MCF 10A (cell line): ENCODE measurements around the gene ZNF384. TPM values are rescaled to one million over a fixed set of nuclear protein-coding genes. Genes with fewer than 3 reads are reported as not detected.

Source experiments
- BruUV-seq: library from RNA; stranded (reverse); fragments of 400-500 nt; replicated peaks from 2 replicates; lab custom pipeline; 2021; lab: Mats Ljungman, UMichigan
- CTCF ChIA-PET: fragments of 300-600 bp; sonication (Branson Sonifier 250); formaldehyde crosslinking; extraction: SDS; loops from one replicate; lab custom pipeline; 2021; ENCODE audit warnings: antibody characterized with exemption, inconsistent platforms; lab: Yijun Ruan, JAX
- POLR2A ChIA-PET: fragments of 300-600, 350-650 bp; sonication (Branson Sonifier 250); formaldehyde crosslinking; extraction: SDS; loops from one replicate; lab custom pipeline; 2020; ENCODE audit warnings: antibody characterized with exemption, inconsistent platforms; lab: Yijun Ruan, JAX
- DNase-seq: peaks from one replicate; pipeline ENCODE4 v3.0.0-alpha.2; 2018; ENCODE audit not compliant: unreplicated experiment
- H3K27ac Mint-ChIP-seq: one replicate; pipeline ENCODE4 v1.8.0; 2022; ENCODE audit warnings: mild to moderate bottlenecking, low read depth, mixed read lengths; ENCODE audit not compliant: unreplicated experiment
- H3K27me3 Mint-ChIP-seq: one replicate; pipeline ENCODE4 v1.8.0; 2022; ENCODE audit warnings: mixed read lengths; ENCODE audit not compliant: insufficient read depth, unreplicated experiment
- H3K36me3 Mint-ChIP-seq: one replicate; pipeline ENCODE4 v1.8.0; 2022; ENCODE audit warnings: mild to moderate bottlenecking, moderate library complexity, mixed read lengths; ENCODE audit not compliant: insufficient read depth, unreplicated experiment
- H3K4me1 Mint-ChIP-seq: one replicate; pipeline ENCODE4 v1.8.0; 2022; ENCODE audit warnings: mixed read lengths; ENCODE audit not compliant: insufficient read depth, unreplicated experiment
- H3K4me3 Mint-ChIP-seq: one replicate; pipeline ENCODE4 v1.8.0; 2022; ENCODE audit warnings: mild to moderate bottlenecking, moderate library complexity, mixed read lengths; ENCODE audit not compliant: unreplicated experiment
- H3K9me3 Mint-ChIP-seq: one replicate; pipeline ENCODE4 v1.8.0; 2022; ENCODE audit warnings: mixed read lengths; ENCODE audit not compliant: unreplicated experiment
- CTCF ChIP-seq: fragments of 200-600 bp; IDR thresholded peaks from one replicate; pipeline ENCODE4 v1.8.0; 2022; ENCODE audit warnings: antibody characterized with exemption, mild to moderate bottlenecking; ENCODE audit not compliant: unreplicated experiment
- intact Hi-C: fragments of 100-400 bp; cut with micrococcal nuclease; formaldehyde crosslinking; loops from 2 replicates; pipeline ENCODE4 v1.14.1; 2022
- total RNA-seq: library from RNA; stranded (reverse); gene quantifications from 2 replicates; pipeline ENCODE4 v1.2.3, GENCODE V29; 2022

ZNF384 gene
- total RNA-seq, 1 experiment from 2014 or later, result 62.8 TPM

GRCh38 chr12:6627616-6628015 lies 61.6 kb downstream of the ZNF384 start:
- no peak overlapping the region for H3K27ac Mint-ChIP-seq
- no peak for DNase-seq
- no peaks in the 10 kb centered on the region for H3K27me3 Mint-ChIP-seq
- ChIA-PET POLR2A (interaction anchor here (0.8 kb wide), 1 partner anchor 19 kb away, joined by 3 read pairs; no protein-coding TSS in a partner anchor), CTCF (interaction anchor here (0.6 to 1.3 kb wide), 3 partner anchors 10 to 36 kb away, joined by 3 to 5 read pairs (median 3); no protein-coding TSS in a partner anchor)
- TF ChIP-seq CTCF, result no peak
- intact Hi-C loops, result no loop called here
- H3K36me3 Mint-ChIP-seq, result no peaks in the 10 kb centered on the region
- no peaks in the 10 kb centered on the region for H3K9me3 Mint-ChIP-seq
- no peak overlapping the region for H3K4me3 Mint-ChIP-seq
- no TSS peak for BruUV-seq
- H3K4me1 Mint-ChIP-seq, result peaks cover 6% of the 10 kb centered on the region

DNA sequence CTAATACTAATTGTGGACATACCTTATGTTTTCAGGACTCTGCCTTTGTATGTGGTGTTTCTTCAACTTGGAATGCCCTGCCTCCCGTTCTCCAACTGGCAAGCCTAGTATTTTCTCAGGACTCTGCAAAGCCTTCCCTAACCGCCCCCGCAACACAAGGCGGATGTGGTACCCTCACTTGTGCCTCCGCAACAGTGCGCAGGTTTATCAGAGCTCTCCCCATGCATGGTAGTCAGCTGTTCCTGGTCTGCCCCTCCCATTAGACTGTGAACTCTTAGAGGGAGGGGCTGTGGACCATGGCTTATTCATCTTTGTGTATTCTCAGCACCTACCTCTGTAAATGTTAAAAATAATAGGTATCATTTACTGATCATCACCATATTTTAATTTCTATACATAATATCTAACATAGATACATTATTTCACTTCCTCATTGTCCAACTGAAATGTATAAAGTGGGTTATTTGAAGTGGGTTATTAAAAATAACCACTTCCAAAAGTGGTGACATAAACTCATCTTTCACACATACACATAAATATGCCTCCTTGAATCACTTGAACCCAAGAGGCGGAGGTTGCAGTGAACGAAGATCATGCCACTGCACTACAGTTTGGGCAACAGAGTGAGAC lies 62.4 kb downstream of the ZNF384 start:
- H3K4me1 Mint-ChIP-seq, result peaks cover 6% of the 10 kb centered on the region
- CTCF ChIA-PET, result no interaction called here
- H3K4me3 Mint-ChIP-seq, result no peak overlapping the region
- BruUV-seq, result no TSS peak
- H3K9me3 Mint-ChIP-seq, result no peaks in the 10 kb centered on the region
- H3K36me3 Mint-ChIP-seq, result no peaks in the 10 kb centered on the region
- intact Hi-C loops, result no loop called here
- no peak overlapping the region for H3K27ac Mint-ChIP-seq
- no peak for TF ChIP-seq CTCF
- POLR2A ChIA-PET, result no interaction called here
- no peaks in the 10 kb centered on the region for H3K27me3 Mint-ChIP-seq
- no peak for DNase-seq

DNA sequence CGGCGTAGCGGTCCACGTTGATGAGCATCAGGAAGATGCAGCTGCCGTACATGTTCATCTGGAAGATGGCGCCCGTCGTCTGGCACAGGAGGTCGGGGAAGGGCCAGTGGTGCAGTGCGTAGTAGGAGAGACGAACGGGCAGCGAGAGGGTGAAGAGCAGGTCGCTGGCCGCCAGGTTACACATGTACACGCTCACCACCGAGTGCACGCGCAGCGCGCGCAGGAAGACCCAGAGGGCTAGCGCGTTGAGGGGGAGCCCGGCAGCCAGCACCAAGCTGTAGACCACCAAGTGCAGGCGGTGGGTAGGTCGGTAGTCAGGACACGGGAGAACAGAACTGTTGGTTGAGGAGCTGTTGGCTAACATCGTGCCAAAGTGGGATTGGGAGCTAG lies 68.3 kb downstream of the ZNF384 start:
- BruUV-seq, result no TSS peak
- intact Hi-C loops, result no loop called here
- TF ChIP-seq CTCF, result no peak
- no peaks in the 10 kb centered on the region for H3K27me3 Mint-ChIP-seq
- no peaks in the 10 kb centered on the region for H3K36me3 Mint-ChIP-seq
- H3K4me1 Mint-ChIP-seq, result peaks cover 6% of the 10 kb centered on the region
- ChIA-PET POLR2A (no interaction called here), CTCF (interaction anchor here (0.5 to 1.2 kb wide), 7 partner anchors 37 to 641 kb away, joined by 3 to 4 read pairs (median 3); no protein-coding TSS in a partner anchor)
- no peak overlapping the region for H3K27ac Mint-ChIP-seq
- no peak for DNase-seq
- H3K9me3 Mint-ChIP-seq, result no peaks in the 10 kb centered on the region
- no peak overlapping the region for H3K4me3 Mint-ChIP-seq

DNA sequence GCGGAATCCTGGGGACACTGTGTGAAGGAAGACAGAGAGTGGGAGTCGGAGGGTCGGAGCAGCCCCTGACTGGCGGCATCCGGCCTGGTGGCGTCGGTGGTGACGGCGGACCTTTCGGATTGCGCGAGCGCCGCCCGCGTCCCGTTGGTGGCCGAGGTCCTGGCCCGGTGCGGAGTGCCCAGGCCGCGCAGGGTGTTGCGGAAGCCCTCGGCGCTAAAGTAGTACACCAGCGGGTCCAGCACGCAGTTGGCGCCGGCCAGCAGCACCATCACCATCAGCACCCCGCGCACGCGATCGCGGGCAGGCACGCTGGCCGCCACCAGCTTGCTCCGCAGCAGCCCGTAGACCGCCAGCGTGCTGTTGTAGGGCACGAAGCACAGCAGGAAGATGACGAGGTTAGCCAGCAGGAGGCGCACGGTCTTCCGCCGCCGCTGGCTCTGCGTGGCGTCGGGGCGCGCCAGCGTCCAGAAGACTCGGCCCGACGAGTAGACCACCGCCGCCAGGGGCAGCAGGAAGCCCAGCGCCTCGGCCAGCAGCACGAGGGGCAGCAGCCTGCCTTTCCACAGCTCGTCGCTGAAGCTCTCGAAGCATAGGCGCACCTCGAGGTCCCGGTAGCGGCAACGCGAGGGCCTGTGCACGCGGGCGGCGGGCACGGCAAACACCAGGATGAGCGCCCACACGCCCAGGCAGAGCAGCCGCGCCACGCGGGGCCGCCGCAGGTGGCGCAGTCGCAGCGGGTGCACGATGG lies 68.9 kb downstream of the ZNF384 start:
- Mint-ChIP-seq H3K27ac (no peak overlapping the region), H3K9me3 (no peaks in the 10 kb centered on the region), H3K4me3 (no peak overlapping the region), H3K4me1 (peaks cover 6% of the 10 kb centered on the region), H3K27me3 (no peaks in the 10 kb centered on the region), H3K36me3 (no peaks in the 10 kb centered on the region)
- no TSS peak for BruUV-seq
- no peak for TF ChIP-seq CTCF
- CTCF ChIA-PET, result interaction anchor here (0.6 to 1.1 kb wide), 8 partner anchors 12 to 641 kb away, joined by 3 to 4 read pairs (median 3); no protein-coding TSS in a partner anchor
- no peak for DNase-seq
- intact Hi-C loops, result no loop called here
- POLR2A ChIA-PET, result no interaction called here
